H1 (cell line): Measurements from ENCODE around the gene SAMD4A. TPM values are rescaled to one million over a fixed set of nuclear protein-coding genes. Genes with fewer than 3 reads are reported as not detected.

Experiments
- CTCF ChIA-PET: fragments of 300-600 bp; sonication (Branson Sonifier 250); formaldehyde crosslinking; loops from one replicate; lab custom pipeline; 2021; ENCODE audit not compliant: partially characterized antibody; lab: Charles Lee
- POLR2A ChIA-PET: fragments of 300-600 bp; sonication (Branson Sonifier 250); formaldehyde crosslinking; loops from one replicate; lab custom pipeline; 2021; ENCODE audit warnings: inconsistent platforms; ENCODE audit not compliant: partially characterized antibody; lab: Charles Lee
- DNase-seq, 2 experiments: peaks; one replicate each; pipeline versions ENCODE4 v3.0.0 to v3.0.0-alpha.2; 2010 to 2022; ENCODE audit warnings: low spot score in 2 of 2, low read depth in 1 of 2, mixed read lengths in 1 of 2
- FAIRE-seq: peaks from 2 replicates; lab custom pipeline; 2011; peaks lifted over from hg19 to GRCh38; lab: Jason Lieb, UNC
- H2AFZ ChIP-seq: 2 replicates; pipeline ENCODE4 v1.8.1; 2012; ENCODE audit warnings: low read length, inconsistent platforms
- H2AK5ac ChIP-seq: 2 replicates; pipeline ENCODE4 v1.6.1; 2013; ENCODE audit warnings: low read depth, low read length
- H2BK120ac ChIP-seq: replicated peaks from 2 replicates; pipeline ENCODE3; 2013; ENCODE audit warnings: low read depth, low read length, inconsistent platforms
- H2BK12ac ChIP-seq: 2 replicates; pipeline ENCODE4 v1.6.1; 2013; ENCODE audit warnings: low read depth, low read length
- H2BK15ac ChIP-seq: 2 replicates; pipeline ENCODE4 v1.6.1; 2013; ENCODE audit warnings: low read length
- H2BK20ac ChIP-seq: 2 replicates; pipeline ENCODE4 v1.6.1; 2013; ENCODE audit warnings: low read length
- H2BK5ac ChIP-seq: 2 replicates; pipeline ENCODE4 v1.6.1; 2013; ENCODE audit warnings: low read depth, low read length
- H3K14ac ChIP-seq: 2 replicates; pipeline ENCODE4 v1.6.1; 2013; ENCODE audit warnings: inconsistent platforms; ENCODE audit not compliant: insufficient read length
- H3K18ac ChIP-seq: 2 replicates; pipeline ENCODE4 v1.6.1; 2013; ENCODE audit warnings: low read length; ENCODE audit errors: extremely low read depth
- H3K23ac ChIP-seq: 2 replicates; pipeline ENCODE4 v1.6.1; 2013; ENCODE audit warnings: inconsistent platforms; ENCODE audit not compliant: insufficient read length
- H3K23me2 ChIP-seq: 2 replicates; pipeline ENCODE4 v1.6.1; 2013; ENCODE audit warnings: low read depth, low read length
- H3K27ac ChIP-seq: 2 replicates; pipeline ENCODE4 v1.6.1; 2011; ENCODE audit warnings: low read depth, low read length, inconsistent platforms
- H3K27me3 ChIP-seq, 4 experiments: replicated peaks in 1 of 4; 1 replicate in 1 of 4; 2 replicates in 3 of 4; pipeline versions ENCODE4 v1.6.1 to v1.8.1; 2011 to 2013; ENCODE audit warnings: low read length in 3 of 4, mild to moderate bottlenecking in 3 of 4, inconsistent platforms in 2 of 4, mixed read lengths in 2 of 4, moderate library complexity in 1 of 4; ENCODE audit not compliant: control insufficient read depth in 3 of 4, insufficient read depth in 3 of 4; ENCODE audit errors: extremely low read depth in 1 of 4
- H3K36me3 ChIP-seq, 4 experiments: 2 replicates each; pipeline versions ENCODE4 v1.6.1 to v1.8.1; 2011 to 2013; ENCODE audit warnings: mild to moderate bottlenecking in 4 of 4, low read length in 3 of 4, moderate library complexity in 2 of 4, control low read depth in 1 of 4, inconsistent platforms in 1 of 4; ENCODE audit not compliant: insufficient read depth in 4 of 4, control insufficient read depth in 2 of 4
- H3K4ac ChIP-seq: replicated peaks from 2 replicates; pipeline ENCODE3; 2013; ENCODE audit warnings: low read length, low read depth, mixed read lengths, inconsistent platforms; ENCODE audit not compliant: insufficient read length
- H3K4me1 ChIP-seq, 4 experiments: replicated peaks in 1 of 4; 1 replicate in 1 of 4; 2 replicates in 3 of 4; pipeline versions ENCODE4 v1.6.1 to v1.8.1; 2011 to 2013; ENCODE audit warnings: low read length in 3 of 4, inconsistent platforms in 2 of 4, mixed read lengths in 1 of 4; ENCODE audit not compliant: insufficient read depth in 4 of 4, control insufficient read depth in 3 of 4
- H3K4me2 ChIP-seq, 2 experiments: 2 replicates each; pipeline versions ENCODE4 v1.6.1 to v1.8.1; 2011 to 2013; ENCODE audit warnings: low read depth in 2 of 2, low read length in 2 of 2, control low read depth in 1 of 2, inconsistent platforms in 1 of 2, mild to moderate bottlenecking in 1 of 2; ENCODE audit not compliant: insufficient read depth in 1 of 2
- H3K4me3 ChIP-seq, 4 experiments: fragments of 200-600, 300-600 bp in 1 of 4; sonication (generic), shearing (Covaris generic), sonication (Bioruptor Twin) in 1 of 4; 2 replicates each; pipeline versions ENCODE4 v1.5.1 to v1.8.1; 2011 to 2016; ENCODE audit warnings: low read length in 4 of 4, low read depth in 3 of 4, control low read depth in 2 of 4, inconsistent platforms in 2 of 4, mild to moderate bottlenecking in 2 of 4, mixed read lengths in 1 of 4, moderate library complexity in 1 of 4; ENCODE audit not compliant: insufficient read depth in 2 of 4; ENCODE audit errors: extremely low read depth in 1 of 4
- H3K56ac ChIP-seq: replicated peaks from 2 replicates; pipeline ENCODE3; 2013; ENCODE audit warnings: low read depth, mild to moderate bottlenecking, mixed read lengths, low read length, inconsistent platforms; ENCODE audit not compliant: insufficient read length
- H3K79me1 ChIP-seq: 2 replicates; pipeline ENCODE4 v1.6.1; 2013; ENCODE audit warnings: low read depth, low read length, control low read depth
- H3K79me2 ChIP-seq, 2 experiments: 2 replicates each; pipeline versions ENCODE4 v1.6.1 to v1.8.1; 2012 to 2013; ENCODE audit warnings: low read length in 2 of 2, mild to moderate bottlenecking in 2 of 2, inconsistent platforms in 1 of 2; ENCODE audit not compliant: insufficient read depth in 2 of 2, control insufficient read depth in 1 of 2
- H3K9ac ChIP-seq, 4 experiments: replicated peaks in 1 of 4; 1 replicate in 1 of 4; 2 replicates in 3 of 4; pipeline versions ENCODE4 v1.6.1 to v1.8.1; 2011 to 2013; ENCODE audit warnings: low read depth in 3 of 4, low read length in 3 of 4, control low read depth in 2 of 4, mild to moderate bottlenecking in 2 of 4, moderate library complexity in 2 of 4, inconsistent platforms in 1 of 4; ENCODE audit errors: extremely low read depth in 1 of 4
- H3K9me3 ChIP-seq, 2 experiments: 2 replicates each; pipeline versions ENCODE4 v1.6.1 to v1.8.1; 2012 to 2013; ENCODE audit warnings: mild to moderate bottlenecking in 2 of 2, moderate library complexity in 2 of 2, control low read depth in 1 of 2, inconsistent platforms in 1 of 2, low read depth in 1 of 2, low read length in 1 of 2, mixed read lengths in 1 of 2; ENCODE audit not compliant: insufficient read depth in 2 of 2
- H4K20me1 ChIP-seq, 2 experiments: replicated peaks in 1 of 2; 2 replicates each; pipeline versions ENCODE3 to v1.8.1; 2011 to 2013; ENCODE audit warnings: inconsistent platforms in 2 of 2, low read length in 2 of 2, mild to moderate bottlenecking in 1 of 2; ENCODE audit not compliant: insufficient read depth in 2 of 2, control insufficient read depth in 1 of 2
- H4K5ac ChIP-seq: 2 replicates; pipeline ENCODE4 v1.6.1; 2013; ENCODE audit warnings: low read length, low read depth, mixed read lengths, inconsistent platforms; ENCODE audit not compliant: insufficient read length
- H4K8ac ChIP-seq: 2 replicates; pipeline ENCODE4 v1.8.0; 2013; ENCODE audit warnings: mild to moderate bottlenecking, moderate library complexity, low read length, inconsistent platforms; ENCODE audit not compliant: insufficient read depth; ENCODE audit errors: extremely low read depth
- H4K91ac ChIP-seq: replicated peaks from 2 replicates; pipeline ENCODE3; 2013; ENCODE audit warnings: low read length, mixed read lengths, inconsistent platforms; ENCODE audit not compliant: insufficient read length
- ASH2L ChIP-seq: fragments of 200-600, 300-600 bp; sonication (generic); IDR thresholded peaks from one replicate; pipeline ENCODE4 v1.7.1; 2017; ENCODE audit warnings: low read length
- CTBP2 ChIP-seq: IDR thresholded peaks from 2 replicates; pipeline ENCODE4 v1.7.0; 2011; ENCODE audit warnings: borderline replicate concordance, mild to moderate bottlenecking, moderate library complexity, mixed read lengths, low read length; ENCODE audit not compliant: insufficient read depth, insufficient read length
- E2F6 ChIP-seq: IDR thresholded peaks from 2 replicates; pipeline ENCODE4 v1.6.1; 2012; ENCODE audit warnings: inconsistent platforms
- EP300 ChIP-seq, 2 experiments: IDR thresholded peaks; 1 replicate in 1 of 2; 2 replicates in 1 of 2; pipeline ENCODE4 v1.6.1; 2011 to 2012; ENCODE audit warnings: low read depth in 2 of 2, low read length in 2 of 2, mild to moderate bottlenecking in 2 of 2, borderline replicate concordance in 1 of 2, inconsistent platforms in 1 of 2, moderate library complexity in 1 of 2
- JUND ChIP-seq: IDR thresholded peaks from 2 replicates; pipeline ENCODE4 v1.6.1; 2011; ENCODE audit warnings: mild to moderate bottlenecking, improper control_type of control experiment, low read length
- KDM1A ChIP-seq: fragments of 200-600, 300-600 bp; sonication (generic); IDR thresholded peaks from 2 replicates; pipeline ENCODE4 v1.7.1; 2016; ENCODE audit warnings: mild to moderate bottlenecking, low read length, borderline replicate concordance
- SAP30 ChIP-seq: fragments of 300-600 bp; sonication (generic); IDR thresholded peaks from 2 replicates; pipeline ENCODE4 v1.7.1; 2012; ENCODE audit warnings: low read length, moderate library complexity, mild to moderate bottlenecking, inconsistent platforms; ENCODE audit not compliant: insufficient read depth, insufficient replicate concordance
- SIRT6 ChIP-seq: IDR thresholded peaks from one replicate; pipeline ENCODE4 v1.7.1; 2012; ENCODE audit warnings: low read length, inconsistent platforms
- SP4 ChIP-seq: IDR thresholded peaks from 2 replicates; pipeline ENCODE4 v1.6.1; 2012; ENCODE audit warnings: low read length, inconsistent platforms
- YY1 ChIP-seq: IDR thresholded peaks from 2 replicates; pipeline ENCODE4 v1.6.1; 2011; ENCODE audit warnings: low read depth, mild to moderate bottlenecking, low read length
- WGBS, 2 experiments: shearing (Covaris generic) in 1 of 2; methylation state at CpG; one replicate each; pipeline versions ENCODE4 v1.1.6 to v1.1.7; 2013 to 2015; ENCODE audit warnings: low lambda C conversion rate in 2 of 2, mixed read lengths in 2 of 2, inconsistent platforms in 1 of 2, low coverage in 1 of 2, missing lambda C conversion rate in 1 of 2; ENCODE audit not compliant: insufficient replicate concordance in 2 of 2, insufficient coverage in 1 of 2, insufficient read length in 1 of 2; ENCODE audit errors: extremely low coverage in 1 of 2, missing lambda C conversion rate in 1 of 2; 5-methylcytosine and 5-hydroxymethylcytosine counted together
- polyA plus RNA-seq, 7 experiments: library from polyadenylated mRNA; depleted of rRNA in 3 of 7; stranded (reverse) in 5 of 7; unstranded in 2 of 7; fragments of >200 nt in 5 of 7; fragments of 200-250 nt in 2 of 7; gene quantifications; 1 replicate in 5 of 7; 2 replicates in 1 of 7; 4 replicates in 1 of 7; pipeline versions ENCODE4 v1.2.1 to v1.2.3, GENCODE V29; 2011 to 2013; ENCODE audit warnings: missing spikeins in 2 of 7, mixed read lengths in 2 of 7
- total RNA-seq: library from RNA; stranded (reverse); fragmentation: NEBNext Ultra II Directional; extraction: Animal tissue kit (Norgen Biotek cat#: 25700); gene quantifications from 2 replicates; pipeline ENCODE4 v1.2.1, GENCODE V29; 2021

The SAMD4A gene
- total and polyA plus RNA-seq, 2 of the 8 experiments (the other 6 are each of a cell fraction or from before 2014, with no cell fraction given), result 2.4 to 12.3 TPM

- no peak for TF ChIP-seq E2F6
- TF ChIP-seq ASH2L, result no peak
- no peak for TF ChIP-seq SIRT6
- no peak for TF ChIP-seq EP300 (IDR thresholded peaks at IDR 0.05; ENCODE audit: borderline replicate concordance in 1 of 2, low read depth in 2 of 2, low read length in 2 of 2)
- no peak for TF ChIP-seq KDM1A
- TF ChIP-seq SP4, result no peak
- no peak for TF ChIP-seq SAP30
- TF ChIP-seq CTBP2, result no peak
- TF ChIP-seq YY1, result no peak
- no peak for TF ChIP-seq JUND
- Histone ChIP-seq H4K5ac (no peak overlapping the region), H3K79me1 (no peaks in the 10 kb centered on the region), H2BK120ac (no peak overlapping the region), H3K18ac (no peak overlapping the region), H4K8ac (no peak overlapping the region), H3K4me1 (peaks cover 0 to 2% (median 0%) of the 10 kb centered on the region in 4 experiments; a peak in 1 of 7 replicates), H2BK12ac (no peak overlapping the region), H3K4me3 (no peak overlapping the region), H3K56ac (no peak overlapping the region), H3K36me3 (no peaks in the 10 kb centered on the region), H3K27me3 (no peaks in the 10 kb centered on the region), H3K23ac (no peak overlapping the region), H4K20me1 (no peaks in the 10 kb centered on the region), H3K14ac (no peak overlapping the region), H2AFZ (no peak overlapping the region), H3K9ac (no peak overlapping the region), H2BK20ac (no peak overlapping the region), H3K23me2 (no peaks in the 10 kb centered on the region; the same call in 1 of the 2 replicates), H2BK5ac (no peak overlapping the region), H3K4ac (no peak overlapping the region), H2BK15ac (no peak overlapping the region), H3K79me2 (no peaks in the 10 kb centered on the region), H2AK5ac (no peak overlapping the region), H4K91ac (no peak overlapping the region), H3K9me3 (no peaks in the 10 kb centered on the region), H3K27ac (no peak overlapping the region), H3K4me2 (no peak overlapping the region)
- POLR2A ChIA-PET, result no interaction called here
- no peak for DNase-seq
- 83% methylated on average over 3 of the region's 5 CpGs; no CpG with 5 or more reads in 1 of the 2 experiments for WGBS, 2 experiments
- no peak for FAIRE-seq
- CTCF ChIA-PET, result interaction anchor here (0.7 to 9.2 kb wide), 5 partner anchors 14 to 211 kb away, joined by 3 to 75 read pairs (median 3); no protein-coding TSS in a partner anchor
These were observed 222.2 kb downstream of the SAMD4A start for GRCh38 chr14:54789166-54789565.
